SU-DHL-6 (cell line): ENCODE results near the gene MS4A6E.

Source experiments
- EZH2phosphoT487 ChIP-seq: fragments of 200-600 bp; sonication (generic), shearing (Covaris generic); conservative IDR thresholded peaks from 2 replicates; pipeline ENCODE4 v1.6.1; 2018; ENCODE audit warnings: mild to moderate bottlenecking, antibody characterized with exemption, low read length, moderate library complexity, mixed read lengths
- TF ChIP-seq, protein P1 (sequence below): fragments of 200-600 bp; sonication (generic); IDR thresholded peaks from one replicate; pipeline ENCODE4 v1.5.1; 2017; ENCODE audit warnings: antibody characterized with exemption, mild to moderate bottlenecking, low read length, moderate library complexity; ENCODE audit not compliant: insufficient read depth, poor library complexity, severe bottlenecking

DNA sequence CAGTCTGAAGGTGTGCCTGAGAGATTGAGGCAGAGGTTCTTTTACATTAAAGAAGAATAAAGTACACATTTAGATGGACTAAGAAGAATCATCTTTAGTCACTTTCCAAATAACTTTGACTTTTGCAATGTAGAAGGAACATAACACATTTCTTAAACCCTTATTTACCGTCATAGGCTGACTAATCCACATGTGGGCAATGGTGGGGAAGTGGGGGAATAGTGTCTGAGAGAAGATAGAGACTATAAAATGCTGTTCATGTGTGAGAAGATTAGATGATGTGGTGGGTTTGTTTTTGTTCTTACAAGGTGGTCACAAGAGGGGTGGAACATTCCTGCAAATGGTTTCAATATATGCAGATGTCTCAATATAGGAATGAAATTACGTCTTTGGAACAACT, 44.8 kb upstream of the MS4A6E start:
- TF ChIP-seq, protein P1, sequence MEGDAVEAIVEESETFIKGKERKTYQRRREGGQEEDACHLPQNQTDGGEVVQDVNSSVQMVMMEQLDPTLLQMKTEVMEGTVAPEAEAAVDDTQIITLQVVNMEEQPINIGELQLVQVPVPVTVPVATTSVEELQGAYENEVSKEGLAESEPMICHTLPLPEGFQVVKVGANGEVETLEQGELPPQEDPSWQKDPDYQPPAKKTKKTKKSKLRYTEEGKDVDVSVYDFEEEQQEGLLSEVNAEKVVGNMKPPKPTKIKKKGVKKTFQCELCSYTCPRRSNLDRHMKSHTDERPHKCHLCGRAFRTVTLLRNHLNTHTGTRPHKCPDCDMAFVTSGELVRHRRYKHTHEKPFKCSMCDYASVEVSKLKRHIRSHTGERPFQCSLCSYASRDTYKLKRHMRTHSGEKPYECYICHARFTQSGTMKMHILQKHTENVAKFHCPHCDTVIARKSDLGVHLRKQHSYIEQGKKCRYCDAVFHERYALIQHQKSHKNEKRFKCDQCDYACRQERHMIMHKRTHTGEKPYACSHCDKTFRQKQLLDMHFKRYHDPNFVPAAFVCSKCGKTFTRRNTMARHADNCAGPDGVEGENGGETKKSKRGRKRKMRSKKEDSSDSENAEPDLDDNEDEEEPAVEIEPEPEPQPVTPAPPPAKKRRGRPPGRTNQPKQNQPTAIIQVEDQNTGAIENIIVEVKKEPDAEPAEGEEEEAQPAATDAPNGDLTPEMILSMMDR, result no peak
- no peak for TF ChIP-seq EZH2phosphoT487
